HEK293 (cell line): ENCODE data around the gene FRMD8.

ENCODE experiments used
- ATF2 ChIP-seq: fragments of 450-650 bp; formaldehyde crosslinking; IDR thresholded peaks from 2 replicates; pipeline ENCODE4 v1.5.1; 2016; ENCODE audit warnings: missing biosample characterization, missing genetic modification characterization, low read depth
- GLI2 ChIP-seq: fragments of 450-650 bp; formaldehyde crosslinking; IDR thresholded peaks from 2 replicates; pipeline ENCODE4; 2017; ENCODE audit warnings: missing biosample characterization, missing genetic modification characterization, low read depth, borderline replicate concordance
- HOXD13 ChIP-seq: sonication (generic); formaldehyde crosslinking; IDR thresholded peaks from 2 replicates; pipeline ENCODE4 v1.8.0; 2022; ENCODE audit warnings: missing genetic modification reagents, borderline replicate concordance
- KLF1 ChIP-seq: fragments of 450-650 bp; formaldehyde crosslinking; IDR thresholded peaks from 2 replicates; pipeline ENCODE4 v1.5.1; 2016; ENCODE audit warnings: missing biosample characterization, missing genetic modification characterization
- KLF17 ChIP-seq: fragments of 450-650 bp; formaldehyde crosslinking; IDR thresholded peaks from 2 replicates; pipeline ENCODE4 v1.5.1; 2016; ENCODE audit warnings: missing biosample characterization, missing genetic modification characterization
- PRDM4 ChIP-seq: fragments of 450-650 bp; formaldehyde crosslinking; IDR thresholded peaks from 2 replicates; pipeline ENCODE4 v1.5.1; 2017; ENCODE audit warnings: missing biosample characterization, missing genetic modification characterization
- REPIN1 ChIP-seq: fragments of 450-650 bp; formaldehyde crosslinking; IDR thresholded peaks from 2 replicates; pipeline ENCODE4 v1.5.1; 2017; ENCODE audit warnings: missing biosample characterization, missing genetic modification characterization, low read depth
- SP2 ChIP-seq: fragments of 450-650 bp; formaldehyde crosslinking; IDR thresholded peaks from 2 replicates; pipeline ENCODE4 v1.5.1; 2016; ENCODE audit warnings: missing biosample characterization, missing genetic modification characterization
- SP7 ChIP-seq: fragments of 450-650 bp; formaldehyde crosslinking; IDR thresholded peaks from 2 replicates; pipeline ENCODE4 v1.5.1; 2016; ENCODE audit warnings: missing biosample characterization, missing genetic modification characterization
- WT1 ChIP-seq: fragments of 450-650 bp; formaldehyde crosslinking; IDR thresholded peaks from 2 replicates; pipeline ENCODE4 v1.5.1; 2016; ENCODE audit warnings: missing biosample characterization, missing genetic modification characterization
- YY1 ChIP-seq: fragments of 450-650 bp; formaldehyde crosslinking; IDR thresholded peaks from 2 replicates; pipeline ENCODE4 v1.5.1; 2018; ENCODE audit warnings: missing biosample characterization, missing genetic modification characterization
- YY2 ChIP-seq: fragments of 450-650 bp; formaldehyde crosslinking; IDR thresholded peaks from 2 replicates; pipeline ENCODE4 v1.5.1; 2016; ENCODE audit warnings: missing biosample characterization, missing genetic modification characterization
- ZBTB21 ChIP-seq: fragments of 450-650 bp; formaldehyde crosslinking; IDR thresholded peaks from 2 replicates; pipeline ENCODE4 v1.5.1; 2017; ENCODE audit warnings: missing biosample characterization, missing genetic modification characterization
- ZNF138 ChIP-seq: fragments of 450-650 bp; formaldehyde crosslinking; IDR thresholded peaks from 2 replicates; pipeline ENCODE4 v1.5.1; 2016; ENCODE audit warnings: missing biosample characterization, missing genetic modification characterization, borderline replicate concordance
- ZNF169 ChIP-seq: fragments of 450-650 bp; formaldehyde crosslinking; IDR thresholded peaks from 2 replicates; pipeline ENCODE4 v1.5.1; 2016; ENCODE audit warnings: missing biosample characterization, missing genetic modification characterization
- ZNF175 ChIP-seq: fragments of 450-650 bp; formaldehyde crosslinking; IDR thresholded peaks from 2 replicates; pipeline ENCODE4 v1.5.1; 2016; ENCODE audit warnings: missing biosample characterization, missing genetic modification characterization
- ZNF280D ChIP-seq: fragments of 450-650 bp; formaldehyde crosslinking; IDR thresholded peaks from 2 replicates; pipeline ENCODE4 v1.5.1; 2016; ENCODE audit warnings: missing biosample characterization, missing genetic modification characterization
- ZNF324 ChIP-seq: fragments of 450-650 bp; formaldehyde crosslinking; IDR thresholded peaks from 2 replicates; pipeline ENCODE4 v1.5.1; 2016; ENCODE audit warnings: missing biosample characterization, missing genetic modification characterization
- ZNF366 ChIP-seq: fragments of 450-650 bp; formaldehyde crosslinking; conservative IDR thresholded peaks from 2 replicates; pipeline ENCODE4 v1.5.1; 2016; ENCODE audit warnings: missing biosample characterization, missing genetic modification characterization
- ZNF513 ChIP-seq: fragments of 450-650 bp; IDR thresholded peaks from 2 replicates; pipeline ENCODE4 v1.5.1; 2018; ENCODE audit warnings: missing biosample characterization, missing genetic modification characterization
- ZNF514 ChIP-seq: fragments of 450-650 bp; formaldehyde crosslinking; IDR thresholded peaks from 2 replicates; pipeline ENCODE4 v1.5.1; 2016; ENCODE audit warnings: missing biosample characterization, missing genetic modification characterization
- ZNF555 ChIP-seq: fragments of 450-650 bp; formaldehyde crosslinking; conservative IDR thresholded peaks from 2 replicates; pipeline ENCODE4 v1.5.1; 2017; ENCODE audit warnings: missing biosample characterization, mild to moderate bottlenecking, missing genetic modification characterization, inconsistent platforms
- ZNF558 ChIP-seq: fragments of 450-650 bp; formaldehyde crosslinking; IDR thresholded peaks from 2 replicates; pipeline ENCODE4 v1.5.1; 2016; ENCODE audit warnings: missing biosample characterization, missing genetic modification characterization
- ZNF664 ChIP-seq: fragments of 450-650 bp; formaldehyde crosslinking; IDR thresholded peaks from 2 replicates; pipeline ENCODE4 v1.5.1; 2016; ENCODE audit warnings: missing biosample characterization, missing genetic modification characterization
- ZNF707 ChIP-seq: fragments of 450-650 bp; formaldehyde crosslinking; IDR thresholded peaks from 2 replicates; pipeline ENCODE4 v1.5.1; 2016; ENCODE audit warnings: missing biosample characterization, missing genetic modification characterization
- ZSCAN30 ChIP-seq: fragments of 450-650 bp; IDR thresholded peaks from 2 replicates; pipeline ENCODE4 v1.5.1; 2018; ENCODE audit warnings: missing biosample characterization, mild to moderate bottlenecking, missing genetic modification characterization, moderate library complexity
- ZXDB ChIP-seq: fragments of 450-650 bp; formaldehyde crosslinking; IDR thresholded peaks from 2 replicates; pipeline ENCODE4 v1.5.1; 2016; ENCODE audit warnings: missing biosample characterization, missing genetic modification characterization
- TF ChIP-seq, protein P1 (sequence below): fragments of 450-650 bp; formaldehyde crosslinking; IDR thresholded peaks from 2 replicates; pipeline ENCODE4 v1.5.1; 2016; ENCODE audit warnings: missing biosample characterization, missing genetic modification characterization

FRMD8 gene

DNA sequence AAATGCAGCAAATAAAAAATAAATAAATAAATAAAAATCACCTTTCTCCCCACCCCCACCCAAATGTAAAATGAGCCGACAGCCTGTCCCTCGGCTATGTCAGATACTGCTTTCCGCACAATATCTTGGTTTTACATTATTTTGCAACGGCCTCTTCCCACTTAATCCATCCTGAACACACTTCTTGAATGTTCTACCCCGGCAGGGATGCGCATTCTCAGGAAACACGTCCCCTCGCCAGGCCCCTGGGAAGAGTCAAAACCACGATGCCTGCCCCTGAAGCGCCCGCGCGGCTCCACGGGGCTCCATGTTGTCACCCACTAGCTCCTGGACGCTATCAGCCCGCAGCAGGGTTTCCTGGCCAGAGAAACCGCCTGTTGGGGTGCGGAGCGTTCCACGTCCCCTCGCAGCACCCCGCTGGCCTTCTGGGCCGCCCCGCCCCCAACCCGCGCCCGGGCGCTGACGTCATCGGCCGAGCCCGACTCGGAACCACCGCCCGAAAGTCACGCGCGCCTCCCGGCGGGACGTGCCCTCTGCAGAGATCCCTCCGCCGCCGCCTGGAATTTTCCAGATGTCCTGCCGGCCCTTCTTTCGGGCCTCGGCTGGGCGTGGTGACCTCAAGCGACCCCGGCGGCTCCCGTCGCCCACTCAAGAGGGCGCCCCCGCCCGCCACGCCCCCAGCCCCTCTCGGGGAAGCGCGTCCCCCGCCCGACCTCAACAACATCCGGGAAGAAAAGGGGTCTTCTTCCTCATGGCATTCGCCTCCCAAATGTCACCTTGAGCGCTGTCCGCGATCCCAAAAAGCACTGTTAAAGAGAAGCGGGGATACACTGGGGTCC lies 35.6 kb downstream of the FRMD8 start (continued):
- TF ChIP-seq ZNF664 (no peak), SP7 (tag by site-specific recombination) (peak; percentile 72), ZNF175 (tag by site-specific recombination) (no peak), REPIN1 (tag by site-specific recombination) (no peak), PRDM4 (tag by site-specific recombination) (peak; percentile 92), ZNF169 (tag by site-specific recombination) (no peak), KLF17 (tag by site-specific recombination) (peak; percentile 78), GLI2 (no peak), WT1 (tag by site-specific recombination) (peak; percentile 81), ZNF558 (tag by site-specific recombination) (no peak), YY2 (tag by site-specific recombination) (0 out of 2 replicates have a peak, but pooled peaks have one; percentile 17), ATF2 (tag by site-specific recombination) (peak; percentile 99), ZBTB21 (tag by site-specific recombination) (peak; percentile 81), HOXD13 (CRISPR knock-in tag) (no peak), SP2 (tag by site-specific recombination) (0 out of 2 replicates have a peak, but pooled peaks have one; percentile 17), ZNF138 (tag by site-specific recombination) (no peak), ZNF280D (no peak), ZNF707 (tag by site-specific recombination) (no peak), YY1 (tag by site-specific recombination) (peak; percentile 47; the same call in 1 of the 2 replicates), ZNF366 (no peak), ZNF555 (no peak), ZXDB (tag by site-specific recombination) (peak; percentile 88), ZNF513 (tag by site-specific recombination) (no peak), ZSCAN30 (tag by site-specific recombination) (peak; percentile 72), ZNF324 (tag by site-specific recombination) (peak; percentile 69; the same call in 1 of the 2 replicates), ZNF514 (no peak), KLF1 (tag by site-specific recombination) (peak; percentile 94)
- TF ChIP-seq, protein P1, sequence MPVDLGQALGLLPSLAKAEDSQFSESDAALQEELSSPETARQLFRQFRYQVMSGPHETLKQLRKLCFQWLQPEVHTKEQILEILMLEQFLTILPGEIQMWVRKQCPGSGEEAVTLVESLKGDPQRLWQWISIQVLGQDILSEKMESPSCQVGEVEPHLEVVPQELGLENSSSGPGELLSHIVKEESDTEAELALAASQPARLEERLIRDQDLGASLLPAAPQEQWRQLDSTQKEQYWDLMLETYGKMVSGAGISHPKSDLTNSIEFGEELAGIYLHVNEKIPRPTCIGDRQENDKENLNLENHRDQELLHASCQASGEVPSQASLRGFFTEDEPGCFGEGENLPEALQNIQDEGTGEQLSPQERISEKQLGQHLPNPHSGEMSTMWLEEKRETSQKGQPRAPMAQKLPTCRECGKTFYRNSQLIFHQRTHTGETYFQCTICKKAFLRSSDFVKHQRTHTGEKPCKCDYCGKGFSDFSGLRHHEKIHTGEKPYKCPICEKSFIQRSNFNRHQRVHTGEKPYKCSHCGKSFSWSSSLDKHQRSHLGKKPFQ, result no peak
